ENCODE data around the gene PROB1.

DNA sequence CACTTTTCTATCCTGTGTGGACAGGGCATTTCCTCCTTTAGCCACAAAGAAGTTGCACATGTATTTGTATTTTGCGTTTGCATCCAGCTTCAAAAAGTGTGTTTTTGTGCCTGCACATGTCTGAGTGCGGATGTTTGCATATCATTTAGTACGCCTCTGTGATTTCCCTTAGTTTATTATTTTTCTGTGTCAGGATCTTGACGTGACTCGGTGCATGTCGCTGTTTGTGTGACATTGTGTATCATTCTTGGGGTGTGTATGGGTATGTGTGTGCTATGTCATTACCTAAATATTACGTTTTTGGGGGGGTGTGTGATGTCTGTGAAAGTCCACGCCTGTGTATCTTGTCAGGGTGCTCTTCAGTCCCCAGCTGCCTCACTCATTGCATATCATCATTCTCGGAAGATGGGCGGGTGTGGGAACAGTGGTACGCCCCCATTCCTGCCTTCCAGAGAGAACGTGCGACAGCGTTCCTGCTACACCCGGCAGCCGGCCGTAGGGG lies 53.7 kb downstream of the PROB1 start:
- TF ChIP-seq, protein P1, sequence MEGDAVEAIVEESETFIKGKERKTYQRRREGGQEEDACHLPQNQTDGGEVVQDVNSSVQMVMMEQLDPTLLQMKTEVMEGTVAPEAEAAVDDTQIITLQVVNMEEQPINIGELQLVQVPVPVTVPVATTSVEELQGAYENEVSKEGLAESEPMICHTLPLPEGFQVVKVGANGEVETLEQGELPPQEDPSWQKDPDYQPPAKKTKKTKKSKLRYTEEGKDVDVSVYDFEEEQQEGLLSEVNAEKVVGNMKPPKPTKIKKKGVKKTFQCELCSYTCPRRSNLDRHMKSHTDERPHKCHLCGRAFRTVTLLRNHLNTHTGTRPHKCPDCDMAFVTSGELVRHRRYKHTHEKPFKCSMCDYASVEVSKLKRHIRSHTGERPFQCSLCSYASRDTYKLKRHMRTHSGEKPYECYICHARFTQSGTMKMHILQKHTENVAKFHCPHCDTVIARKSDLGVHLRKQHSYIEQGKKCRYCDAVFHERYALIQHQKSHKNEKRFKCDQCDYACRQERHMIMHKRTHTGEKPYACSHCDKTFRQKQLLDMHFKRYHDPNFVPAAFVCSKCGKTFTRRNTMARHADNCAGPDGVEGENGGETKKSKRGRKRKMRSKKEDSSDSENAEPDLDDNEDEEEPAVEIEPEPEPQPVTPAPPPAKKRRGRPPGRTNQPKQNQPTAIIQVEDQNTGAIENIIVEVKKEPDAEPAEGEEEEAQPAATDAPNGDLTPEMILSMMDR (conservative IDR thresholded peaks at IDR 0.05; ENCODE audit: low read depth, low read length): no peak
- TF ChIP-seq EZH2phosphoT487 (IDR thresholded peaks at IDR 0.05; ENCODE audit: borderline replicate concordance, low read length): no peak
- TF ChIP-seq EZH2 (IDR thresholded peaks at IDR 0.05; ENCODE audit: low read length, unreplicated experiment): no peak
